Osteoblast (primary cell): ENCODE measurements around the gene ATXN3L. TPM values are rescaled to one million over a fixed set of nuclear protein-coding genes. Genes with fewer than 3 reads are reported as not detected.
"Not testable (repeated sequence)": the region's sequence is repeated elsewhere in the genome, so short reads cannot be mapped to it uniquely, and the experiment has no call there.

ENCODE experiments used
- DNase-seq: peaks from one replicate; pipeline ENCODE4 v3.0.0; 2011; ENCODE audit warnings: low spot score, mixed read lengths; ENCODE audit not compliant: insufficient read length; ENCODE audit errors: missing footprints
- H2AFZ ChIP-seq: 2 replicates; pipeline ENCODE4 v1.6.0; 2011; ENCODE audit warnings: mild to moderate bottlenecking, low read length
- H3K27ac ChIP-seq: 2 replicates; pipeline ENCODE4 v1.5.1; 2011; ENCODE audit warnings: mild to moderate bottlenecking, low read depth, low read length, moderate library complexity
- H3K27me3 ChIP-seq: 2 replicates; pipeline ENCODE4 v1.6.0; 2012; ENCODE audit warnings: mild to moderate bottlenecking, control low read depth, inconsistent platforms, low read length, moderate library complexity; ENCODE audit not compliant: insufficient read depth
- H3K36me3 ChIP-seq: 2 replicates; pipeline ENCODE4 v1.5.1; 2011; ENCODE audit warnings: mild to moderate bottlenecking, low read length, control low read depth, moderate library complexity; ENCODE audit not compliant: insufficient read depth
- H3K4me1 ChIP-seq: 2 replicates; pipeline ENCODE4 v1.5.1; 2011; ENCODE audit warnings: mild to moderate bottlenecking, low read length, control low read depth, moderate library complexity; ENCODE audit not compliant: insufficient read depth
- H3K4me2 ChIP-seq: 2 replicates; pipeline ENCODE4 v1.6.0; 2011; ENCODE audit warnings: mild to moderate bottlenecking, low read length; ENCODE audit not compliant: insufficient read depth
- H3K4me3 ChIP-seq: fragments of 200-600 bp; sonication (generic); 3 replicates; pipeline ENCODE4 v1.5.1; 2012; ENCODE audit warnings: mild to moderate bottlenecking, low read length, inconsistent platforms; ENCODE audit not compliant: insufficient read depth
- H3K79me2 ChIP-seq: 2 replicates; pipeline ENCODE4 v1.6.0; 2012; ENCODE audit warnings: mild to moderate bottlenecking, low read length, control low read depth, inconsistent platforms; ENCODE audit not compliant: insufficient read depth
- H3K9me3 ChIP-seq: 2 replicates; pipeline ENCODE4 v1.5.1; 2011; ENCODE audit warnings: low read depth, low read length, control low read depth
- H4K20me1 ChIP-seq: 2 replicates; pipeline ENCODE4 v1.6.0; 2012; ENCODE audit warnings: mild to moderate bottlenecking, low read length, control low read depth; ENCODE audit not compliant: insufficient read depth
- CTCF ChIP-seq: IDR thresholded peaks from 2 replicates; pipeline ENCODE4 v1.5.1; 2011; ENCODE audit warnings: mild to moderate bottlenecking, low read depth, low read length, moderate library complexity; ENCODE audit errors: extremely low read depth
- total RNA-seq: library from RNA; depleted of rRNA; stranded (reverse); fragments of >200 nt; gene quantifications from 2 replicates; pipeline ENCODE4 v1.2.3, GENCODE V29; 2012

ATXN3L gene
- total RNA-seq, 1 donor = not detected

- Histone ChIP-seq H2AFZ (no peak overlapping the region), H3K27me3 (no peaks in the 10 kb centered on the region), H3K9me3 (no peaks in the 10 kb centered on the region), H3K4me2 (no peak overlapping the region), H3K36me3 (no peaks in the 10 kb centered on the region), H3K4me3 (no peak overlapping the region), H3K27ac (no peak overlapping the region), H3K79me2 (no peaks in the 10 kb centered on the region), H3K4me1 (no peaks in the 10 kb centered on the region), H4K20me1 (no peaks in the 10 kb centered on the region)
- no peak for DNase-seq
- no peak for TF ChIP-seq CTCF
Measured at GRCh38 chrX:13304052-13304451, 15.8 kb downstream of the ATXN3L start.

DNA sequence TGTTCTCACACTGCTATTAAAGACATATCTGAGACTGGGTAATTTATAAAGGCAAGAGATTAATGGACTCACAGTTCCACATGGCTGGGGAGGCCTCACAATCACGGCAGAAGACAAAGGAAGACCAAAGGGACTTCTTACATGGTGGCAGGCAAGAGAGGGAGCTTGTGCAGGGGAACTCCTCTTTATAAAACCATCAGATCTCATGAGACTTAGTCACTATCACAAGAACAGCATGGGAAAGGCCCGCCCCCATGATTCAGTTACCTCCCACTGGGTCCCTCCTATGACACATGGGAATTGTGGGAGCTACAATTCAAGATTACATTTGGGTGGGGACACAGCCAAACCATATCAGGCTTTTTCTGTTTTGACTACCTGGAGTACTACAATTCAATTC is 16.6 kb downstream of the ATXN3L start:
- H3K4me3 ChIP-seq, DNase-seq, H3K27ac ChIP-seq, H3K27me3 ChIP-seq, H3K79me2 ChIP-seq, H2AFZ ChIP-seq, H3K36me3 ChIP-seq, H3K4me2 ChIP-seq, H3K9me3 ChIP-seq, H4K20me1 ChIP-seq, H3K4me1 ChIP-seq: not testable (repeated sequence)

DNA sequence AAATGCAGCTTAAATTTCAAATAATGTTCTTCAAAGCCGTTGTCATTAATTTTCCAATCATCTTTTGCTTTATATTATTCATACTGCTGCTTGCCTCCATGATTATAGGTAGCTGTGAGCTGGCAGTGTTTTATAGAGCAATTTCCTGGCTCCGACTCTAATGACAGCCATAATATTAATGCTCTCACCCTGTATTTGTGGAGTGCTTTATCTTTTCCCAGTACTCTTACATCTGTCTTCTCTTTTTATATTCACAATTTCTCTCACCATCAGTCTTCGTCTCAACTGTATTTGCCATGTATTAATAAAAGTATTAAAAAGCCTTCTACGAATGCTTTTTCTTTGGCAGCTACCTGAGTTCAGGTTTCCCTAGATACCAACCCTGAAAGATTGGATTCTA is 21.0 kb downstream of the ATXN3L start:
- Histone ChIP-seq H3K79me2 (no peaks in the 10 kb centered on the region), H2AFZ (no peak overlapping the region), H3K36me3 (no peaks in the 10 kb centered on the region), H3K4me3 (no peak overlapping the region), H3K4me1 (no peaks in the 10 kb centered on the region), H3K27ac (no peak overlapping the region), H3K27me3 (no peaks in the 10 kb centered on the region), H4K20me1 (no peaks in the 10 kb centered on the region), H3K9me3 (no peaks in the 10 kb centered on the region), H3K4me2 (no peak overlapping the region)
- no peak for DNase-seq
- TF ChIP-seq CTCF = no peak

GRCh38 chrX:13295841-13296240 is 24.0 kb downstream of the ATXN3L start:
- H3K27ac ChIP-seq = no peak overlapping the region
- H3K9me3 ChIP-seq = no peaks in the 10 kb centered on the region
- no peaks in the 10 kb centered on the region for H4K20me1 ChIP-seq
- H3K27me3 ChIP-seq = no peaks in the 10 kb centered on the region
- no peaks in the 10 kb centered on the region for H3K4me1 ChIP-seq
- H3K4me2 ChIP-seq = no peak overlapping the region
- H3K4me3 ChIP-seq = no peak overlapping the region
- H3K36me3 ChIP-seq = no peaks in the 10 kb centered on the region
- no peak overlapping the region for H2AFZ ChIP-seq
- DNase-seq = no peak
- no peak for TF ChIP-seq CTCF
- no peaks in the 10 kb centered on the region for H3K79me2 ChIP-seq
